Choroid plexus epithelial cell (primary cell): ENCODE data around the gene GALNT13.
"Not testable (repeated sequence)": the region's sequence is repeated elsewhere in the genome, so short reads cannot be mapped to it uniquely, and the experiment has no call there.

Source experiments
- DNase-seq: peaks from one replicate; pipeline ENCODE4 v3.0.0-alpha.2; 2010; ENCODE audit warnings: low read depth
- H3K4me3 ChIP-seq: 2 replicates; pipeline ENCODE4 v1.5.1; 2011; ENCODE audit warnings: low read depth, mild to moderate bottlenecking, control low read depth, low read length, moderate library complexity
- CTCF ChIP-seq: conservative IDR thresholded peaks from 2 replicates; pipeline ENCODE4 v1.5.1; 2011; ENCODE audit warnings: low read depth, mild to moderate bottlenecking, control low read depth, inconsistent platforms, low read length, moderate library complexity

GALNT13 gene

GRCh38 chr2:154466226-154466625 lies 594.5 kb downstream of the GALNT13 start:
- no peak overlapping the region for H3K4me3 ChIP-seq
- no peak for TF ChIP-seq CTCF
- DNase-seq: no peak

GRCh38 chr2:154470376-154470775 lies 598.7 kb downstream of the GALNT13 start:
- no peak for TF ChIP-seq CTCF
- H3K4me3 ChIP-seq: no peak overlapping the region
- DNase-seq: no peak

GRCh38 chr2:154471492-154471891 lies 599.8 kb downstream of the GALNT13 start:
- DNase-seq, H3K4me3 ChIP-seq: not testable (repeated sequence)

GRCh38 chr2:154477319-154477718 lies 605.6 kb downstream of the GALNT13 start:
- H3K4me3 ChIP-seq: no peak overlapping the region
- no peak for TF ChIP-seq CTCF
- DNase-seq: no peak

GRCh38 chr2:154480521-154480920 lies 608.8 kb downstream of the GALNT13 start:
- no peak for DNase-seq
- TF ChIP-seq CTCF: no peak
- no peak overlapping the region for H3K4me3 ChIP-seq

GRCh38 chr2:154481336-154481735 lies 609.6 kb downstream of the GALNT13 start:
- no peak for DNase-seq
- H3K4me3 ChIP-seq: no peak overlapping the region
- TF ChIP-seq CTCF: no peak

- H3K4me3 ChIP-seq: no peak overlapping the region
- DNase-seq: no peak
- TF ChIP-seq CTCF: no peak
These were observed 612.8 kb downstream of the GALNT13 start for GRCh38 chr2:154484338-154485099.
